IPS-NIHi7 (cell line): ENCODE results near the gene ZNF398.

Source experiments
- DNase-seq: peaks from one replicate; pipeline ENCODE4 v3.0.0; 2012; ENCODE audit warnings: mixed read lengths; ENCODE audit errors: extremely low spot score

Gene ZNF398

GRCh38 chr7:149147752-149148653 lies 750 bp downstream of the ZNF398 start:
- DNase-seq, result peak; percentile 45

GRCh38 chr7:149150981-149151380 lies 3.7 kb downstream of the ZNF398 start:
- DNase-seq, result no peak

GRCh38 chr7:149153346-149153745 lies 6.1 kb downstream of the ZNF398 start:
- no peak for DNase-seq

DNA sequence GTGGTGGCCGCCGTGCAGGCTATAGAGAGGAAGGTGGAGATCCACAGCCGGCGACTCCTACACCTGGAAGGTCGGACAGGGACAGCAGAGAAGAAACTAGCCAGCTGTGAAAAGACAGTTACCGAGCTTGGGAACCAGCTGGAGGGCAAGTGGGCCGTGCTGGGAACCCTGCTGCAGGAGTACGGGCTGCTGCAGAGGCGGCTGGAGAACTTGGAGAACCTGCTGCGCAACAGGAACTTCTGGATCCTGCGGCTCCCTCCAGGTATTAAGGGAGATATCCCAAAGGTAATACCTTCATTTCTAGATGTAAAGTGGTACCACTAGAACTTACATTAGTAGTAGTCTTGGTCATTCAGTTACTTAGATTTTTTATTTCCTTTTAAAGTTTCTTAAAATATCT lies 6.8 kb downstream of the ZNF398 start:
- DNase-seq, result no peak

GRCh38 chr7:149156898-149157297 lies 9.6 kb downstream of the ZNF398 start:
- DNase-seq, result no peak

- no peak for DNase-seq
Observed at GRCh38 chr7:149161241-149161848, 14.1 kb downstream of the ZNF398 start.

DNA sequence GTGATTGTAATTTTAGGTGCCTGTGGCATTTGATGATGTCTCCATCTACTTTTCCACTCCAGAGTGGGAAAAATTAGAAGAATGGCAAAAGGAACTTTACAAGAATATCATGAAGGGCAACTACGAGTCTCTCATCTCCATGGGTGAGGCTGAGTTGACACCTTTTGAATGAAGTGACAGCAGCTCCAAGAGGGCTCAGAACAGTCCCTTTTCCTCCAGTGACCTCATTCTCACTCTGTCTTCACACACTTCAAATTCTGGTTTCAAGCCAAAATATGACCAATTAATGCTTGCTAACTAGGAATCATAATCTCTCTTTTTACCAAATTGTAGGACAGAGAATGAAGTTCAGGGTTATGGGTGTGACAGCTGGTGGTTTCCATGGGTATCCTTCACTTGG lies 18.9 kb downstream of the ZNF398 start:
- DNase-seq, result no peak

GRCh38 chr7:149166630-149167352 lies 19.5 kb downstream of the ZNF398 start:
- no peak for DNase-seq

GRCh38 chr7:149171892-149172533 lies 24.8 kb downstream of the ZNF398 start:
- no peak for DNase-seq

DNA sequence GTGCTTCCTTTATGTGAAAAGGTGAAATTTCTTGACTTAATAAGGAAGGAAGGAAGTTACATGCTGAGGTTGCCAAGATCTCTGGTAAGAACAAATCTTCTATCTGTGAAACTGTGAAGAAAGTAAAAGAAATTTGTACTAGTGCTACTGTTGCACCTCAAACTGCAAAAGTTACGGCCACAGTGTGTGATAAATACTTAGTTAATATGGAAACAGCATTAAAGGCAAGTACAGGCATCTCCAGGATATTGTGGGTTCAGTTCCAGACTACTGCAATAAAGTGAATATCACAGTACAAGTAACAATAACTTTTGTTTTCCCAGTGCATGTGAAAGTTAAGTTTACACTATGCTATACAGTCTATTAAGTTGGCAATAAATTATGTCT lies 25.3 kb downstream of the ZNF398 start:
- DNase-seq, result no peak

GRCh38 chr7:149175150-149175549 lies 27.9 kb downstream of the ZNF398 start:
- no peak for DNase-seq

GRCh38 chr7:149179241-149179640 lies 32.0 kb downstream of the ZNF398 start:
- DNase-seq, result no peak

GRCh38 chr7:149180722-149181449 lies 33.6 kb downstream of the ZNF398 start:
- DNase-seq, result no peak

GRCh38 chr7:149181450-149181790 lies 34.2 kb downstream of the ZNF398 start:
- no peak for DNase-seq

GRCh38 chr7:149184274-149184673 lies 37.0 kb downstream of the ZNF398 start:
- no peak for DNase-seq

DNA sequence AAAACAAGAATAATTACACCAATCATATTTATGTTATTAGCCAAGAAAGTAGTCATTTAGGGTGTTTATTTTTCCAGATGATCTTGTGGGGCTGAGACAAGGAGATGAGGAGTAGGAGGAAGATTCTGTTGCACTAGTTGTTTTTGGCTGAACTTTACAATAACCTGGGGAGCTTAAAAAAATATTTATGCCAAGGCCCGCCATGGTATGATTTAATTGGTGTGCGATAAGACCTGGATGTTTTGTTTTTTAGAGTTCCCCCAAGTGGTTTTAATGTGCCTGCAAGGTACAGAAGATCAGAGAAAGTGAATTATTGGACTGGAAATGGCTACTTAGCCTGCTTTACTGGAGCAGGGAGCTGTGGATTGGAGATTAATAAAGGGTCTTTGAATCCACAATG lies 41.0 kb downstream of the ZNF398 start:
- DNase-seq, result no peak

DNA sequence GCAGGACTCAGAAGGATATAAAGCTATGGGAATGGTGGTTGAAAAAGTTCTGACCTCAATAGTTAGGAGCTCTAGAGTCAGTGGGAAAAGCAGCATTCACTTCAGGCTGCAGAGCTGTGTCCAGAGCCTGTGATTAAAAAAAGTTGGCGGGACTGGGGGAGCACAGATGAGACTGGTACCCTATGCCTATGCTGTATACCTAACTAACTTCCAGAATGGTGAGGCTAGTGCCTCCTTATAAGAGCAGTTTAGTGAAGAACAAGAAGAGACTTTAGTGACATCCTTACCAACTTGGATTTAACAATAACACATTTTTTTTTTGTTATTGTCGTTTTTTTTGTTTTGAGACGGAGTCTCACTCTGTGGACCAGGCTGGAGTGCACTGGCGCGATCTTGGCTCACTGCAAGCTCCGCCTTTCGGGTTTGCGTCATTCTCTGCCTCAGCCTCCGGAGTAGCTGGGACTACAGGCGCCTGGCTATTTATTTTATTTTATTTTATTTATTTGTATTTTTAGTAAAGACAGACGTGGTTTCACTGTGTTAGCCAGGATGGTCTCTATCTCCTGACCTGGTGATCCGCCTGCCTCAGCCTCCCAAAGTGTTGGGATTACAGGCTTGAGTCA lies 41.5 kb downstream of the ZNF398 start:
- DNase-seq, result no peak

GRCh38 chr7:149191851-149192250 lies 44.6 kb downstream of the ZNF398 start:
- DNase-seq, result no peak

DNA sequence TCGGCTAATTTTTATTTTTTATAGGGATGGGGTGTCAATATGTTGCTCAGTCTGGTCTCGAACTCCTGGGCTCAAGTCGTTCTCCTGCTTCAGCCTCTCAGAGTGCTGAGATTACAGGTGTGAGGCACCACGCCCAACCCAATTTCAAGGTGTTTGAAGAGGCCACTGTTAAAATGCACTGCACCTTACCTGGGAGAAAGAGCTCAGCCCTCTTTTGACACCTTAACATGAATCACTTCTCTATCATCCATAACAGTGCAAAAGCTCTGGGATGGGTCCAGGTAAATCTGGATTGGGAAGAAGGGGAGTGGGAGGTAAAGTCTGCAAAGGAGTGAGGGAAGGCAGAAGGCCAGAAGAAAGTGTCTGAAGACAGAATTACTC lies 47.5 kb downstream of the ZNF398 start:
- DNase-seq, result no peak

- DNase-seq, result peak; percentile 98
Observed at GRCh38 chr7:149195180-149196150, 48.2 kb downstream of the ZNF398 start, which contains the start of gene ZNF282. Gene ZNF282 (plus strand): TSS chr7:149195546. CDS start chr7:149195590, 44 bp downstream.
